IMR-90 (cell line): ENCODE data around the gene GRIPAP1. TPM values are rescaled to one million over a fixed set of nuclear protein-coding genes. Genes with fewer than 3 reads are reported as not detected.

ENCODE experiments used
- ATAC-seq: fragments of 200-7000 bp; cut with Tn5 transposase; 2 replicates; pipeline ENCODE4 v1.9.1; 2020; ENCODE audit warnings: low read depth, mild to moderate bottlenecking, moderate library complexity
- BruUV-seq: library from RNA; stranded (reverse); fragments of 400-500 nt; replicated peaks from 2 replicates; lab custom pipeline; 2021; lab: Mats Ljungman, UMichigan
- CTCF ChIA-PET: fragments of 300-600 bp; formaldehyde crosslinking; extraction: SDS; loops from one replicate; lab custom pipeline; 2021; ENCODE audit warnings: antibody characterized with exemption; lab: Yijun Ruan, JAX
- POLR2A ChIA-PET: fragments of 300-600 bp; sonication (Branson Sonifier 250); formaldehyde crosslinking; loops from one replicate; lab custom pipeline; 2022; ENCODE audit warnings: antibody characterized with exemption; ENCODE audit not compliant: unreplicated experiment; lab: Charles Lee
- DNase-seq: peaks from one replicate; pipeline ENCODE4 v3.0.0; 2013
- H2AFZ ChIP-seq: replicated peaks from 2 replicates; pipeline ENCODE3; 2013; ENCODE audit warnings: low read length, mild to moderate bottlenecking; ENCODE audit not compliant: poor library complexity
- H2AK5ac ChIP-seq: 2 replicates; pipeline ENCODE4 v1.6.1; 2013; ENCODE audit warnings: low read depth, low read length, inconsistent platforms
- H2AK9ac ChIP-seq: replicated peaks from 2 replicates; pipeline ENCODE3; 2013; ENCODE audit warnings: mild to moderate bottlenecking, low read depth, low read length, moderate library complexity; ENCODE audit not compliant: poor library complexity
- H2BK120ac ChIP-seq: 2 replicates; pipeline ENCODE4 v1.6.1; 2013; ENCODE audit warnings: low read depth, low read length, inconsistent platforms
- H2BK15ac ChIP-seq: 3 replicates; pipeline ENCODE4 v1.6.1; 2013; ENCODE audit warnings: low read depth, low read length, inconsistent platforms
- H2BK20ac ChIP-seq: 2 replicates; pipeline ENCODE4 v1.6.1; 2013; ENCODE audit warnings: low read depth, mild to moderate bottlenecking, inconsistent platforms, low read length, moderate library complexity
- H2BK5ac ChIP-seq: 2 replicates; pipeline ENCODE4 v1.6.1; 2013; ENCODE audit warnings: mild to moderate bottlenecking, low read depth, low read length, inconsistent platforms; ENCODE audit not compliant: poor library complexity, severe bottlenecking
- H3K14ac ChIP-seq: replicated peaks from 2 replicates; pipeline ENCODE4 v1.6.1; 2013; ENCODE audit warnings: low read depth, low read length, inconsistent platforms
- H3K18ac ChIP-seq: 2 replicates; pipeline ENCODE4 v1.6.1; 2013; ENCODE audit warnings: low read depth, low read length, control low read depth
- H3K23ac ChIP-seq: 2 replicates; pipeline ENCODE4 v1.6.1; 2013; ENCODE audit warnings: low read depth, low read length, inconsistent platforms
- H3K27ac ChIP-seq: 2 replicates; pipeline ENCODE4 v1.5.1; 2013; ENCODE audit warnings: mild to moderate bottlenecking, control low read depth, low read length; ENCODE audit not compliant: insufficient read depth
- H3K27me3 ChIP-seq: 2 replicates; pipeline ENCODE4 v1.6.1; 2013; ENCODE audit warnings: low read length; ENCODE audit not compliant: control insufficient read depth, insufficient read depth
- H3K36me3 ChIP-seq: 2 replicates; pipeline ENCODE4 v1.6.1; 2013; ENCODE audit warnings: low read length, mixed read lengths; ENCODE audit not compliant: control insufficient read depth, insufficient read depth
- H3K4ac ChIP-seq: 2 replicates; pipeline ENCODE4 v1.6.1; 2013; ENCODE audit warnings: low read depth, low read length, inconsistent platforms
- H3K4me1 ChIP-seq: 2 replicates; pipeline ENCODE4 v1.6.1; 2013; ENCODE audit warnings: low read length, mixed read lengths; ENCODE audit not compliant: control insufficient read depth, insufficient read depth
- H3K4me2 ChIP-seq: 2 replicates; pipeline ENCODE4 v1.6.1; 2013; ENCODE audit warnings: low read depth, mild to moderate bottlenecking, control low read depth, low read length, moderate library complexity
- H3K4me3 ChIP-seq: 2 replicates; pipeline ENCODE4 v1.5.1; 2013; ENCODE audit warnings: low read depth, mild to moderate bottlenecking, control low read depth, low read length, moderate library complexity; ENCODE audit not compliant: insufficient read depth
- H3K56ac ChIP-seq: 2 replicates; pipeline ENCODE4 v1.6.1; 2013; ENCODE audit warnings: low read length, inconsistent platforms; ENCODE audit not compliant: insufficient read depth; ENCODE audit errors: extremely low read depth
- H3K79me1 ChIP-seq, 2 experiments: 2 replicates each; pipeline ENCODE4 v1.6.1; 2013; ENCODE audit warnings: low read length in 2 of 2, inconsistent platforms in 1 of 2, low read depth in 1 of 2
- H3K9ac ChIP-seq: 2 replicates; pipeline ENCODE4 v1.6.1; 2013; ENCODE audit warnings: low read depth, low read length, control low read depth
- H3K9me1 ChIP-seq: 2 replicates; pipeline ENCODE4 v1.6.1; 2013; ENCODE audit warnings: low read length, inconsistent platforms; ENCODE audit not compliant: insufficient read depth
- H3K9me3 ChIP-seq: 2 replicates; pipeline ENCODE4 v1.6.1; 2013; ENCODE audit warnings: low read length; ENCODE audit not compliant: control insufficient read depth, insufficient read depth
- H4K20me1 ChIP-seq: 2 replicates; pipeline ENCODE4 v1.6.1; 2013; ENCODE audit warnings: low read length, inconsistent platforms; ENCODE audit not compliant: insufficient read depth
- H4K5ac ChIP-seq: 2 replicates; pipeline ENCODE4 v1.6.1; 2013; ENCODE audit warnings: mild to moderate bottlenecking, low read depth, low read length, control low read depth
- H4K8ac ChIP-seq, 2 experiments: 2 replicates each; pipeline ENCODE4 v1.6.1; 2013; ENCODE audit warnings: low read depth in 2 of 2, low read length in 2 of 2, control low read depth in 1 of 2, inconsistent platforms in 1 of 2
- H4K91ac ChIP-seq: 2 replicates; pipeline ENCODE4 v1.6.1; 2013; ENCODE audit warnings: low read depth, low read length, inconsistent platforms; ENCODE audit not compliant: insufficient read depth
- BHLHE40 ChIP-seq: fragments of 150-350 bp; IDR thresholded peaks from 2 replicates; pipeline ENCODE4 v1.6.1; 2016; ENCODE audit warnings: mild to moderate bottlenecking, low read depth, low read length
- CEBPB ChIP-seq: IDR thresholded peaks from 2 replicates; pipeline ENCODE4 v1.6.1; 2012; ENCODE audit warnings: low read depth, low read length, improper control_type of control experiment
- CHD1 ChIP-seq: IDR thresholded peaks from 2 replicates; pipeline ENCODE4 v1.6.1; 2012; ENCODE audit warnings: low read depth, low read length, improper control_type of control experiment
- CTCF ChIP-seq: conservative IDR thresholded peaks from 2 replicates; pipeline ENCODE4 v1.5.1; 2012; ENCODE audit warnings: mild to moderate bottlenecking, low read depth, low read length, improper control_type of control experiment
- ELK1 ChIP-seq: fragments of 150-350 bp; IDR thresholded peaks from 2 replicates; pipeline ENCODE4 v1.6.1; 2016; ENCODE audit warnings: low read depth, mild to moderate bottlenecking, low read length, moderate library complexity, borderline replicate concordance
- FOS ChIP-seq: fragments of 150-350 bp; IDR thresholded peaks from 2 replicates; pipeline ENCODE4 v1.6.1; 2016; ENCODE audit warnings: low read depth, low read length
- MAFK ChIP-seq: IDR thresholded peaks from 2 replicates; pipeline ENCODE4 v1.6.1; 2012; ENCODE audit warnings: low read depth, low read length, improper control_type of control experiment
- MAZ ChIP-seq: IDR thresholded peaks from 2 replicates; pipeline ENCODE4 v1.6.1; 2012; ENCODE audit warnings: low read depth, mild to moderate bottlenecking, low read length, improper control_type of control experiment, moderate library complexity, borderline replicate concordance
- MXI1 ChIP-seq: IDR thresholded peaks from 2 replicates; pipeline ENCODE4 v1.6.1; 2012; ENCODE audit warnings: low read depth, mild to moderate bottlenecking, low read length, moderate library complexity, borderline replicate concordance
- NFE2L2 ChIP-seq: fragments of 150-350 bp; IDR thresholded peaks from 2 replicates; pipeline ENCODE4 v1.6.1; 2016; ENCODE audit warnings: low read depth, mild to moderate bottlenecking, low read length
- RAD21 ChIP-seq: IDR thresholded peaks from 2 replicates; pipeline ENCODE4 v1.6.1; 2012; ENCODE audit warnings: low read length, improper control_type of control experiment
- RCOR1 ChIP-seq: IDR thresholded peaks from 2 replicates; pipeline ENCODE4 v1.6.1; 2012; ENCODE audit warnings: mild to moderate bottlenecking, low read length, improper control_type of control experiment; ENCODE audit not compliant: insufficient replicate concordance
- RFX5 ChIP-seq: IDR thresholded peaks from 2 replicates; pipeline ENCODE4 v1.8.0; 2012; ENCODE audit warnings: low read depth, mild to moderate bottlenecking, low read length, moderate library complexity
- USF2 ChIP-seq: fragments of 150-350 bp; IDR thresholded peaks from 2 replicates; pipeline ENCODE4 v1.6.1; 2017; ENCODE audit warnings: mild to moderate bottlenecking, antibody characterized with exemption, low read length, low read depth
- WGBS, 2 experiments: methylation state at CpG; one replicate each; pipeline versions ENCODE4 v1.1.5 to v1.1.7; 2013; ENCODE audit warnings: missing lambda C conversion rate in 2 of 2; ENCODE audit not compliant: insufficient read length in 1 of 2; ENCODE audit errors: extremely low coverage in 2 of 2; 5-methylcytosine and 5-hydroxymethylcytosine counted together
- dilution Hi-C: fragments of 300-500 bp; cut with HindIII; formaldehyde crosslinking; loops from one replicate; pipeline ENCODE4 v1.14.3; 2018; ENCODE audit warnings: low sequenced_read_pairs; ENCODE audit not compliant: unreplicated experiment
- in situ Hi-C: fragments of 300-500 bp; cut with MboI; formaldehyde crosslinking; loops from 3 replicates; pipeline ENCODE4 v1.14.3; 2019; ENCODE audit warnings: low sequenced_read_pairs, inconsistent platforms, mixed read lengths
- intact Hi-C: fragments of 100-400 bp; cut with micrococcal nuclease; formaldehyde crosslinking; loops from 2 replicates; pipeline ENCODE4 v1.10.0; 2022
- polyA plus RNA-seq, 3 experiments: library from polyadenylated mRNA; depleted of rRNA; stranded (reverse); fragments of >200 nt; gene quantifications; 2 replicates each; pipeline ENCODE4 v1.2.3, GENCODE V29; 2012; ENCODE audit warnings: low replicate concordance in 1 of 3
- total RNA-seq: library from RNA; depleted of rRNA; stranded (reverse); fragments of >200 nt; gene quantifications from 2 replicates; pipeline ENCODE4 v1.2.3, GENCODE V29; 2012

Gene GRIPAP1
- total and polyA plus RNA-seq, 2 of the 4 experiments (the other 2 are of a cell fraction) = 17.9 to 25.0 TPM

GRCh38 chrX:48924270-48924669 is 77.8 kb downstream of the GRIPAP1 start:
- Histone ChIP-seq H2AK5ac (no peak overlapping the region), H3K14ac (no peak overlapping the region), H3K18ac (no peak overlapping the region), H4K8ac (no peak overlapping the region), H3K79me1 (peaks cover 2 to 8% of the 10 kb centered on the region in 2 experiments; a peak in 3 of 4 replicates), H4K5ac (no peak overlapping the region), H2BK15ac (no peak overlapping the region), H3K56ac (no peak overlapping the region), H3K23ac (no peak overlapping the region), H2BK20ac (no peak overlapping the region), H3K9me1 (no peaks in the 10 kb centered on the region; the same call in 1 of the 2 replicates), H3K27me3 (no peaks in the 10 kb centered on the region), H2BK5ac (no peak overlapping the region), H3K4me2 (no peak overlapping the region), H4K91ac (no peak overlapping the region), H3K27ac (no peak overlapping the region), H3K9ac (no peak overlapping the region), H2AK9ac (no peak overlapping the region), H3K9me3 (no peaks in the 10 kb centered on the region; the same call in 1 of the 2 replicates), H3K36me3 (peaks cover 26% of the 10 kb centered on the region), H2AFZ (no peak overlapping the region), H2BK120ac (no peak overlapping the region), H3K4me1 (peaks cover 3% of the 10 kb centered on the region; the same call in 1 of the 2 replicates), H3K4me3 (no peak overlapping the region), H4K20me1 (peaks cover 15% of the 10 kb centered on the region; the same call in 1 of the 2 replicates), H3K4ac (no peak overlapping the region)
- BruUV-seq = no TSS peak
- in situ Hi-C loops = no loop called here
- intact Hi-C loops = no loop called here
- dilution Hi-C loops = no loop called here
- DNase-seq = no peak
- ChIA-PET CTCF (no interaction called here), POLR2A (no interaction called here)
- 81% methylated on average over 4 of the region's 5 CpGs; no CpG with 5 or more reads in 1 of the 2 experiments for WGBS, 2 experiments
- TF ChIP-seq RFX5 (no peak), FOS (no peak), RCOR1 (no peak), NFE2L2 (no peak), RAD21 (no peak), USF2 (no peak), ELK1 (no peak), CHD1 (no peak), MXI1 (no peak), CTCF (no peak), CEBPB (no peak), BHLHE40 (no peak), MAZ (no peak), MAFK (no peak)
- ATAC-seq = no peak
